Activated CD8-positive, alpha-beta T cell treated with anti-CD3 and anti-CD28 coated beads, Interleukin-2, amount 10 ng/mL, durations not matched to agents 7 days and 5 days (primary cell): ENCODE results near the gene CSF1. TPM values are rescaled to one million over a fixed set of nuclear protein-coding genes. Genes with fewer than 3 reads are reported as not detected.
"Not testable (repeated sequence)": the region's sequence is repeated elsewhere in the genome, so short reads cannot be mapped to it uniquely, and the experiment has no call there.

ENCODE experiments used
- ATAC-seq: fragments of 150-1000 bp; cut with Tn5 transposase; one replicate; pipeline ENCODE4 v1.10.0; 2021; ENCODE audit warnings: moderate library complexity
- CTCF ChIA-PET: fragments of 350-600 bp; sonication (Branson Sonifier 250); formaldehyde crosslinking; loops from one replicate; lab custom pipeline; 2021; ENCODE audit warnings: antibody characterized with exemption; lab: Charles Lee
- POLR2A ChIA-PET: fragments of 350-600 bp; sonication (Branson Sonifier 250); formaldehyde crosslinking; loops from one replicate; lab custom pipeline; 2021; ENCODE audit warnings: antibody characterized with exemption; lab: Charles Lee
- DNase-seq: peaks from one replicate; pipeline ENCODE4 v3.0.0-alpha.2; 2020
- H3K27ac Mint-ChIP-seq: one replicate; pipeline ENCODE4 v1.8.0; 2021; ENCODE audit warnings: mild to moderate bottlenecking, mixed read lengths
- H3K27me3 Mint-ChIP-seq: one replicate; pipeline ENCODE4 v1.8.0; 2021; ENCODE audit warnings: low read depth, mixed read lengths
- H3K36me3 Mint-ChIP-seq: one replicate; pipeline ENCODE4 v1.8.0; 2021; ENCODE audit warnings: low read depth, mixed read lengths
- H3K4me1 Mint-ChIP-seq: one replicate; pipeline ENCODE4 v1.8.0; 2021; ENCODE audit warnings: low read depth, mixed read lengths
- H3K4me3 Mint-ChIP-seq: one replicate; pipeline ENCODE4 v1.8.0; 2021; ENCODE audit warnings: mild to moderate bottlenecking, mixed read lengths
- H3K9me3 Mint-ChIP-seq: one replicate; pipeline ENCODE4 v1.8.0; 2022; ENCODE audit warnings: mixed read lengths; ENCODE audit not compliant: insufficient read depth
- total RNA-seq, 2 experiments: library from RNA; stranded (reverse); gene quantifications; one replicate each; pipeline ENCODE4 v1.2.3, GENCODE V29; 2021

The CSF1 gene
- total RNA-seq = 10 to 100 TPM; 40.3 to 41.1 TPM

- ChIA-PET POLR2A (interaction anchor here (0.9 to 2.1 kb wide), 7 partner anchors 10 to 120 kb away, joined by 3 to 10 read pairs (median 5); partner anchors contain the start of gene AHCYL1), CTCF (interaction anchor here (1.3 to 4.4 kb wide), 3 partner anchors 117 to 133 kb away, joined by 4 to 26 read pairs (median 4); no protein-coding TSS in a partner anchor)
- H3K36me3 Mint-ChIP-seq = peaks cover 34% of the 10 kb centered on the region
- DNase-seq = peak; percentile 79
- H3K27me3 Mint-ChIP-seq = no peaks in the 10 kb centered on the region
- peak within 1 kb of the TSS; percentile 95 for H3K27ac Mint-ChIP-seq
- H3K4me3 Mint-ChIP-seq = peak within 1 kb of the TSS; percentile 92
- no peaks in the 10 kb centered on the region for H3K9me3 Mint-ChIP-seq
- peaks cover 83% of the 10 kb centered on the region for H3K4me1 Mint-ChIP-seq
- peak; percentile 54 for ATAC-seq
These were observed at the start of gene CSF1 for GRCh38 chr1:109910123-109910962. Gene CSF1, plus strand, starts transcription at chr1:109910849. Its CDS starts 175 bp downstream, at chr1:109911024.

- H3K4me3 Mint-ChIP-seq, H3K36me3 Mint-ChIP-seq, ATAC-seq, H3K27ac Mint-ChIP-seq, DNase-seq, POLR2A ChIA-PET, CTCF ChIA-PET: not testable (repeated sequence)
- H3K27me3 Mint-ChIP-seq = peaks cover 17% of the 10 kb centered on the region
- peaks cover 15% of the 10 kb centered on the region for H3K9me3 Mint-ChIP-seq
- H3K4me1 Mint-ChIP-seq = peaks cover 11% of the 10 kb centered on the region
These were observed 49.0 kb upstream of the CSF1 start for GRCh38 chr1:109861616-109862015.

- Mint-ChIP-seq H3K9me3 (peaks cover 17% of the 10 kb centered on the region), H3K4me3 (no peak overlapping the region), H3K27ac (peak overlapping the region; percentile 27), H3K4me1 (peaks cover 11% of the 10 kb centered on the region), H3K36me3 (peaks cover 10% of the 10 kb centered on the region), H3K27me3 (peaks cover 14% of the 10 kb centered on the region)
- DNase-seq (no peak), ATAC-seq (no peak)
- ChIA-PET POLR2A (no interaction called here), CTCF (interaction anchor here (1.0 kb wide), 1 partner anchor 121 kb away, joined by 4 read pairs; the partner anchor contains the start of gene AHCYL1)
These were observed 47.0 kb upstream of the CSF1 start for GRCh38 chr1:109863667-109864046.

- H3K9me3 Mint-ChIP-seq = peaks cover 17% of the 10 kb centered on the region
- ChIA-PET CTCF (interaction anchor here (1.0 kb wide), 1 partner anchor 120 kb away, joined by 4 read pairs; the partner anchor contains the start of gene AHCYL1), POLR2A (no interaction called here)
- peak overlapping the region; percentile 27 for H3K27ac Mint-ChIP-seq
- peaks cover 11% of the 10 kb centered on the region for H3K4me1 Mint-ChIP-seq
- H3K4me3 Mint-ChIP-seq = no peak overlapping the region
- DNase-seq (no peak), ATAC-seq (peak; percentile 57)
- H3K36me3 Mint-ChIP-seq = peaks cover 10% of the 10 kb centered on the region
- peaks cover 14% of the 10 kb centered on the region for H3K27me3 Mint-ChIP-seq
These were observed 46.4 kb upstream of the CSF1 start for GRCh38 chr1:109864047-109864822.

GRCh38 chr1:109864930-109865612 is 45.6 kb upstream of the CSF1 start:
- no peak overlapping the region for H3K27ac Mint-ChIP-seq
- DNase-seq (no peak), ATAC-seq (no peak)
- peaks cover 11% of the 10 kb centered on the region for H3K4me1 Mint-ChIP-seq
- peaks cover 10% of the 10 kb centered on the region for H3K36me3 Mint-ChIP-seq
- CTCF ChIA-PET = interaction anchor here (0.8 kb wide), 1 partner anchor 225 kb away, joined by 3 read pairs; no protein-coding TSS in a partner anchor
- H3K4me3 Mint-ChIP-seq = no peak overlapping the region
- H3K9me3 Mint-ChIP-seq = peaks cover 17% of the 10 kb centered on the region
- H3K27me3 Mint-ChIP-seq = peaks cover 6% of the 10 kb centered on the region
- POLR2A ChIA-PET = no interaction called here

- no peak for DNase-seq
These were observed 44.6 kb upstream of the CSF1 start for GRCh38 chr1:109866071-109866470.

GRCh38 chr1:109873278-109874175 is 37.1 kb upstream of the CSF1 start:
- Mint-ChIP-seq H3K9me3 (no peaks in the 10 kb centered on the region), H3K4me3 (no peak overlapping the region), H3K4me1 (peaks cover 10% of the 10 kb centered on the region), H3K36me3 (no peaks in the 10 kb centered on the region), H3K27ac (no peak overlapping the region), H3K27me3 (peaks cover 18% of the 10 kb centered on the region)
- ChIA-PET CTCF (no interaction called here), POLR2A (no interaction called here)
- ATAC-seq = no peak
- DNase-seq = no peak

More at GRCh38 chr1:109866071-109866470, 44.6 kb upstream of the CSF1 start:
- Mint-ChIP-seq H3K9me3 (peaks cover 17% of the 10 kb centered on the region), H3K36me3 (peaks cover 10% of the 10 kb centered on the region), H3K27ac (no peak overlapping the region), H3K27me3 (no peaks in the 10 kb centered on the region), H3K4me1 (peaks cover 11% of the 10 kb centered on the region), H3K4me3 (no peak overlapping the region)
- ATAC-seq = no peak
- ChIA-PET CTCF (interaction anchor here (0.8 to 1.0 kb wide), 2 partner anchors 118 to 226 kb away, joined by 3 read pairs; partner anchors contain the start of gene AHCYL1), POLR2A (no interaction called here)

- peaks cover 18% of the 10 kb centered on the region for H3K27me3 Mint-ChIP-seq
- DNase-seq (no peak), ATAC-seq (no peak)
- H3K27ac Mint-ChIP-seq = no peak overlapping the region
- CTCF ChIA-PET = interaction anchor here (1.8 kb wide), 1 partner anchor 110 kb away, joined by 5 read pairs; the partner anchor contains the start of gene AHCYL1
- POLR2A ChIA-PET = no interaction called here
- peaks cover 10% of the 10 kb centered on the region for H3K4me1 Mint-ChIP-seq
- H3K36me3 Mint-ChIP-seq = no peaks in the 10 kb centered on the region
- no peaks in the 10 kb centered on the region for H3K9me3 Mint-ChIP-seq
- H3K4me3 Mint-ChIP-seq = no peak overlapping the region
These were observed 36.2 kb upstream of the CSF1 start for GRCh38 chr1:109874445-109874844.

- H3K4me3 Mint-ChIP-seq = no peak overlapping the region
- H3K36me3 Mint-ChIP-seq = no peaks in the 10 kb centered on the region
- DNase-seq = no peak
- ATAC-seq = no peak
- H3K4me1 Mint-ChIP-seq = peaks cover 10% of the 10 kb centered on the region
- H3K9me3 Mint-ChIP-seq = no peaks in the 10 kb centered on the region
- H3K27me3 Mint-ChIP-seq = peaks cover 18% of the 10 kb centered on the region
- no peak overlapping the region for H3K27ac Mint-ChIP-seq
- ChIA-PET CTCF (interaction anchor here (1.8 kb wide), 1 partner anchor 109 kb away, joined by 5 read pairs; the partner anchor contains the start of gene AHCYL1), POLR2A (no interaction called here)
These were observed 34.8 kb upstream of the CSF1 start for GRCh38 chr1:109875874-109876273.

GRCh38 chr1:109876617-109877316 is 33.9 kb upstream of the CSF1 start:
- ChIA-PET CTCF (interaction anchor here (2.2 kb wide), 1 partner anchor 107 kb away, joined by 7 read pairs; the partner anchor contains the start of gene AHCYL1), POLR2A (no interaction called here)
- H3K4me1 Mint-ChIP-seq = peaks cover 10% of the 10 kb centered on the region
- H3K27me3 Mint-ChIP-seq = peaks cover 15% of the 10 kb centered on the region
- ATAC-seq (no peak), DNase-seq (no peak)
- H3K36me3 Mint-ChIP-seq = no peaks in the 10 kb centered on the region
- no peak overlapping the region for H3K4me3 Mint-ChIP-seq
- no peak overlapping the region for H3K27ac Mint-ChIP-seq
- H3K9me3 Mint-ChIP-seq = no peaks in the 10 kb centered on the region
